IMR-90 (cell line): ENCODE measurements around the gene CDKL1. TPM values are rescaled to one million over a fixed set of nuclear protein-coding genes. Genes with fewer than 3 reads are reported as not detected.
A peak's percentile ranks its signal among the peaks of the same experiment; 100 is the strongest.

ENCODE experiments used
- ATAC-seq: fragments of 200-7000 bp; cut with Tn5 transposase; 2 replicates; pipeline ENCODE4 v1.9.1; 2020; ENCODE audit warnings: low read depth, mild to moderate bottlenecking, moderate library complexity
- BruUV-seq: library from RNA; stranded (reverse); fragments of 400-500 nt; replicated peaks from 2 replicates; lab custom pipeline; 2021; lab: Mats Ljungman, UMichigan
- CTCF ChIA-PET: fragments of 300-600 bp; formaldehyde crosslinking; extraction: SDS; loops from one replicate; lab custom pipeline; 2021; ENCODE audit warnings: antibody characterized with exemption; lab: Yijun Ruan, JAX
- POLR2A ChIA-PET: fragments of 300-600 bp; sonication (Branson Sonifier 250); formaldehyde crosslinking; loops from one replicate; lab custom pipeline; 2022; ENCODE audit warnings: antibody characterized with exemption; ENCODE audit not compliant: unreplicated experiment; lab: Charles Lee
- DNase-seq: peaks from one replicate; pipeline ENCODE4 v3.0.0; 2013
- H2AFZ ChIP-seq: replicated peaks from 2 replicates; pipeline ENCODE3; 2013; ENCODE audit warnings: low read length, mild to moderate bottlenecking; ENCODE audit not compliant: poor library complexity
- H2AK5ac ChIP-seq: 2 replicates; pipeline ENCODE4 v1.6.1; 2013; ENCODE audit warnings: low read depth, low read length, inconsistent platforms
- H2AK9ac ChIP-seq: replicated peaks from 2 replicates; pipeline ENCODE3; 2013; ENCODE audit warnings: mild to moderate bottlenecking, low read depth, low read length, moderate library complexity; ENCODE audit not compliant: poor library complexity
- H2BK120ac ChIP-seq: 2 replicates; pipeline ENCODE4 v1.6.1; 2013; ENCODE audit warnings: low read depth, low read length, inconsistent platforms
- H2BK15ac ChIP-seq: 3 replicates; pipeline ENCODE4 v1.6.1; 2013; ENCODE audit warnings: low read depth, low read length, inconsistent platforms
- H2BK20ac ChIP-seq: 2 replicates; pipeline ENCODE4 v1.6.1; 2013; ENCODE audit warnings: low read depth, mild to moderate bottlenecking, inconsistent platforms, low read length, moderate library complexity
- H2BK5ac ChIP-seq: 2 replicates; pipeline ENCODE4 v1.6.1; 2013; ENCODE audit warnings: mild to moderate bottlenecking, low read depth, low read length, inconsistent platforms; ENCODE audit not compliant: poor library complexity, severe bottlenecking
- H3K14ac ChIP-seq: replicated peaks from 2 replicates; pipeline ENCODE4 v1.6.1; 2013; ENCODE audit warnings: low read depth, low read length, inconsistent platforms
- H3K18ac ChIP-seq: 2 replicates; pipeline ENCODE4 v1.6.1; 2013; ENCODE audit warnings: low read depth, low read length, control low read depth
- H3K23ac ChIP-seq: 2 replicates; pipeline ENCODE4 v1.6.1; 2013; ENCODE audit warnings: low read depth, low read length, inconsistent platforms
- H3K27ac ChIP-seq: 2 replicates; pipeline ENCODE4 v1.5.1; 2013; ENCODE audit warnings: mild to moderate bottlenecking, control low read depth, low read length; ENCODE audit not compliant: insufficient read depth
- H3K27me3 ChIP-seq: 2 replicates; pipeline ENCODE4 v1.6.1; 2013; ENCODE audit warnings: low read length; ENCODE audit not compliant: control insufficient read depth, insufficient read depth
- H3K36me3 ChIP-seq: 2 replicates; pipeline ENCODE4 v1.6.1; 2013; ENCODE audit warnings: low read length, mixed read lengths; ENCODE audit not compliant: control insufficient read depth, insufficient read depth
- H3K4ac ChIP-seq: 2 replicates; pipeline ENCODE4 v1.6.1; 2013; ENCODE audit warnings: low read depth, low read length, inconsistent platforms
- H3K4me1 ChIP-seq: 2 replicates; pipeline ENCODE4 v1.6.1; 2013; ENCODE audit warnings: low read length, mixed read lengths; ENCODE audit not compliant: control insufficient read depth, insufficient read depth
- H3K4me2 ChIP-seq: 2 replicates; pipeline ENCODE4 v1.6.1; 2013; ENCODE audit warnings: low read depth, mild to moderate bottlenecking, control low read depth, low read length, moderate library complexity
- H3K4me3 ChIP-seq: 2 replicates; pipeline ENCODE4 v1.5.1; 2013; ENCODE audit warnings: low read depth, mild to moderate bottlenecking, control low read depth, low read length, moderate library complexity; ENCODE audit not compliant: insufficient read depth
- H3K56ac ChIP-seq: 2 replicates; pipeline ENCODE4 v1.6.1; 2013; ENCODE audit warnings: low read length, inconsistent platforms; ENCODE audit not compliant: insufficient read depth; ENCODE audit errors: extremely low read depth
- H3K79me1 ChIP-seq, 2 experiments: 2 replicates each; pipeline ENCODE4 v1.6.1; 2013; ENCODE audit warnings: low read length in 2 of 2, inconsistent platforms in 1 of 2, low read depth in 1 of 2
- H3K9ac ChIP-seq: 2 replicates; pipeline ENCODE4 v1.6.1; 2013; ENCODE audit warnings: low read depth, low read length, control low read depth
- H3K9me1 ChIP-seq: 2 replicates; pipeline ENCODE4 v1.6.1; 2013; ENCODE audit warnings: low read length, inconsistent platforms; ENCODE audit not compliant: insufficient read depth
- H3K9me3 ChIP-seq: 2 replicates; pipeline ENCODE4 v1.6.1; 2013; ENCODE audit warnings: low read length; ENCODE audit not compliant: control insufficient read depth, insufficient read depth
- H4K20me1 ChIP-seq: 2 replicates; pipeline ENCODE4 v1.6.1; 2013; ENCODE audit warnings: low read length, inconsistent platforms; ENCODE audit not compliant: insufficient read depth
- H4K5ac ChIP-seq: 2 replicates; pipeline ENCODE4 v1.6.1; 2013; ENCODE audit warnings: mild to moderate bottlenecking, low read depth, low read length, control low read depth
- H4K8ac ChIP-seq, 2 experiments: 2 replicates each; pipeline ENCODE4 v1.6.1; 2013; ENCODE audit warnings: low read depth in 2 of 2, low read length in 2 of 2, control low read depth in 1 of 2, inconsistent platforms in 1 of 2
- H4K91ac ChIP-seq: 2 replicates; pipeline ENCODE4 v1.6.1; 2013; ENCODE audit warnings: low read depth, low read length, inconsistent platforms; ENCODE audit not compliant: insufficient read depth
- BHLHE40 ChIP-seq: fragments of 150-350 bp; IDR thresholded peaks from 2 replicates; pipeline ENCODE4 v1.6.1; 2016; ENCODE audit warnings: mild to moderate bottlenecking, low read depth, low read length
- CEBPB ChIP-seq: IDR thresholded peaks from 2 replicates; pipeline ENCODE4 v1.6.1; 2012; ENCODE audit warnings: low read depth, low read length, improper control_type of control experiment
- CHD1 ChIP-seq: IDR thresholded peaks from 2 replicates; pipeline ENCODE4 v1.6.1; 2012; ENCODE audit warnings: low read depth, low read length, improper control_type of control experiment
- MAFK ChIP-seq: IDR thresholded peaks from 2 replicates; pipeline ENCODE4 v1.6.1; 2012; ENCODE audit warnings: low read depth, low read length, improper control_type of control experiment
- MXI1 ChIP-seq: IDR thresholded peaks from 2 replicates; pipeline ENCODE4 v1.6.1; 2012; ENCODE audit warnings: low read depth, mild to moderate bottlenecking, low read length, moderate library complexity, borderline replicate concordance
- NFE2L2 ChIP-seq: fragments of 150-350 bp; IDR thresholded peaks from 2 replicates; pipeline ENCODE4 v1.6.1; 2016; ENCODE audit warnings: low read depth, mild to moderate bottlenecking, low read length
- POLR2A ChIP-seq: IDR thresholded peaks from 2 replicates; pipeline ENCODE4 v1.6.1; 2012; ENCODE audit warnings: mild to moderate bottlenecking, low read depth, low read length
- RAD21 ChIP-seq: IDR thresholded peaks from 2 replicates; pipeline ENCODE4 v1.6.1; 2012; ENCODE audit warnings: low read length, improper control_type of control experiment
- RFX5 ChIP-seq: IDR thresholded peaks from 2 replicates; pipeline ENCODE4 v1.8.0; 2012; ENCODE audit warnings: low read depth, mild to moderate bottlenecking, low read length, moderate library complexity
- SMC3 ChIP-seq: fragments of 150-350 bp; IDR thresholded peaks from 2 replicates; pipeline ENCODE4 v1.6.1; 2016; ENCODE audit warnings: low read depth, mild to moderate bottlenecking, antibody characterized with exemption, low read length, moderate library complexity
- WGBS, 2 experiments: methylation state at CpG; one replicate each; pipeline versions ENCODE4 v1.1.5 to v1.1.7; 2013; ENCODE audit warnings: missing lambda C conversion rate in 2 of 2; ENCODE audit not compliant: insufficient read length in 1 of 2; ENCODE audit errors: extremely low coverage in 2 of 2; 5-methylcytosine and 5-hydroxymethylcytosine counted together
- dilution Hi-C: fragments of 300-500 bp; cut with HindIII; formaldehyde crosslinking; loops from one replicate; pipeline ENCODE4 v1.14.3; 2018; ENCODE audit warnings: low sequenced_read_pairs; ENCODE audit not compliant: unreplicated experiment
- in situ Hi-C: fragments of 300-500 bp; cut with MboI; formaldehyde crosslinking; loops from 3 replicates; pipeline ENCODE4 v1.14.3; 2019; ENCODE audit warnings: low sequenced_read_pairs, inconsistent platforms, mixed read lengths
- intact Hi-C: fragments of 100-400 bp; cut with micrococcal nuclease; formaldehyde crosslinking; loops from 2 replicates; pipeline ENCODE4 v1.10.0; 2022
- polyA plus RNA-seq, 3 experiments: library from polyadenylated mRNA; depleted of rRNA; stranded (reverse); fragments of >200 nt; gene quantifications; 2 replicates each; pipeline ENCODE4 v1.2.3, GENCODE V29; 2012; ENCODE audit warnings: low replicate concordance in 1 of 3
- total RNA-seq: library from RNA; depleted of rRNA; stranded (reverse); fragments of >200 nt; gene quantifications from 2 replicates; pipeline ENCODE4 v1.2.3, GENCODE V29; 2012
- TF ChIP-seq, protein P1 (sequence below): fragments of 150-350 bp; IDR thresholded peaks from 2 replicates; pipeline ENCODE4 v1.6.1; 2016; ENCODE audit warnings: low read depth, mild to moderate bottlenecking, low read length, moderate library complexity, borderline replicate concordance
- TF ChIP-seq, protein P2 (sequence below): fragments of 150-350 bp; IDR thresholded peaks from 2 replicates; pipeline ENCODE4 v1.6.1; 2017; ENCODE audit warnings: mild to moderate bottlenecking, antibody characterized with exemption, low read length, low read depth
- TF ChIP-seq, protein P3 (sequence below): conservative IDR thresholded peaks from 2 replicates; pipeline ENCODE4 v1.5.1; 2012; ENCODE audit warnings: mild to moderate bottlenecking, low read depth, low read length, improper control_type of control experiment

Gene CDKL1
- total and polyA plus RNA-seq, 2 of the 4 experiments (the other 2 are of a cell fraction): 1.9 to 3.8 TPM

DNA sequence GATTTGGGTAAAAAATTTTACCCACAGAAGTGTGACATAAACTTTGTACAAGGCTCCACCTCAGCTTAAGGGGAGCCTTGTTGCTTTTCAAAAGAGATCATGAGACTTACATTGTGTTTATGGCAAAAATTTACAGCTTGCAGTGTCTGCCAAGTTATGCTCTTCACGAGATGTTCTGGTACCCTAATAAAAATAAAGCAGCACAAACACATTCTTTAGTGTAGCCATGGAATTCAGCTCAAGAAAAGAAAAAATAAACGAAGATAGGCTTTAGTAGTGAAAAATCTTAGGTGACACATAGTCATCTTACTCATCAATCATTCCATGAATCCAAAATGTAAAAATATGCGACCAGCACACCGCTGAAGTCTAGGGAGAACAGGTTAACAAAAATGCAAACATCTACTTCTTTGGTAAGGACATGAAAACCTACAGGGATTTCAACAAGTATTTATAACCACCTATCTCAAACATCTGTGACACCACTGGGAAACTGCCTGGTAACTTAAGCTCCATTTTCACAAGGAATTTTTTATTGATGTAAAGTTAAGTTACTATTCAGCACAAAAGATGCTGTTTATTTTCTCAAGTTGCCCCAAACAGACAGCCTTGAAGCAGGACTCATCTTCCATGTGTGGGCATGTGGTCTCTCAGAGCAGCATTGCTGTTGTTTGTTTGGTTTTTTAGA is 51.7 kb downstream of the CDKL1 start:
- Histone ChIP-seq H3K4me1 (peaks cover 22% of the 10 kb centered on the region), H3K4me3 (no peak overlapping the region), H2AK5ac (peak overlapping the region; percentile 54), H3K9ac (peak overlapping the region; percentile 18; the same call in 1 of the 2 replicates), H3K14ac (peak overlapping the region; percentile 30), H3K79me1 (peaks cover 0 to 20% of the 10 kb centered on the region in 2 experiments; a peak in 1 of 4 replicates), H4K8ac (peak overlapping the region in 1 of 2 experiments; percentile 92; a peak in 1 of 4 replicates), H2BK20ac (peak overlapping the region; percentile 97), H2BK15ac (peak overlapping the region; percentile 64; the same call in 2 of the 3 replicates), H3K56ac (peak overlapping the region; percentile 70; the same call in 1 of the 2 replicates), H3K23ac (peak overlapping the region; percentile 97; the same call in 1 of the 2 replicates), H3K4me2 (peak overlapping the region; percentile 29), H2AFZ (no peak overlapping the region), H4K91ac (peak overlapping the region; percentile 95), H3K27me3 (no peaks in the 10 kb centered on the region), H3K9me3 (no peaks in the 10 kb centered on the region), H3K4ac (peak overlapping the region; percentile 97), H2BK5ac (peak overlapping the region; percentile 45), H2AK9ac (no peak overlapping the region), H3K27ac (peak overlapping the region; percentile 77), H2BK120ac (peak overlapping the region; percentile 97), H3K36me3 (no peaks in the 10 kb centered on the region), H3K9me1 (peaks cover 13% of the 10 kb centered on the region), H3K18ac (peak overlapping the region; percentile 74), H4K20me1 (no peaks in the 10 kb centered on the region), H4K5ac (peak overlapping the region; percentile 60)
- no TSS peak for BruUV-seq
- peak; percentile 57 for DNase-seq
- CTCF ChIA-PET: interaction anchor here (0.5 to 1.8 kb wide), 3 partner anchors 13 to 58 kb away, joined by 3 to 6 read pairs (median 4); no protein-coding TSS in a partner anchor
- ATAC-seq: peak; percentile 56
- in situ Hi-C loops (no loop called here), dilution Hi-C loops (no loop called here), intact Hi-C loops (loop anchor here (2.0 kb wide), 1 partner anchor 52 kb away; the partner anchor contains the start of gene CDKL1)
- POLR2A ChIA-PET: interaction anchor here (0.8 kb wide), 1 partner anchor 9 kb away, joined by 9 read pairs; no protein-coding TSS in a partner anchor
- no CpG with 5 or more reads among the region's 4 CpGs for WGBS, 2 experiments
- TF ChIP-seq BHLHE40 (peak; percentile 65; the same call in 1 of the 2 replicates), CEBPB (no peak), CHD1 (no peak), NFE2L2 (no peak), POLR2A (no peak), RAD21 (no peak), MXI1 (no peak), RFX5 (peak; percentile 87), MAFK (no peak), SMC3 (no peak)
- TF ChIP-seq, protein P1, sequence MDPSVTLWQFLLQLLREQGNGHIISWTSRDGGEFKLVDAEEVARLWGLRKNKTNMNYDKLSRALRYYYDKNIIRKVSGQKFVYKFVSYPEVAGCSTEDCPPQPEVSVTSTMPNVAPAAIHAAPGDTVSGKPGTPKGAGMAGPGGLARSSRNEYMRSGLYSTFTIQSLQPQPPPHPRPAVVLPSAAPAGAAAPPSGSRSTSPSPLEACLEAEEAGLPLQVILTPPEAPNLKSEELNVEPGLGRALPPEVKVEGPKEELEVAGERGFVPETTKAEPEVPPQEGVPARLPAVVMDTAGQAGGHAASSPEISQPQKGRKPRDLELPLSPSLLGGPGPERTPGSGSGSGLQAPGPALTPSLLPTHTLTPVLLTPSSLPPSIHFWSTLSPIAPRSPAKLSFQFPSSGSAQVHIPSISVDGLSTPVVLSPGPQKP: no peak
- TF ChIP-seq, protein P2, sequence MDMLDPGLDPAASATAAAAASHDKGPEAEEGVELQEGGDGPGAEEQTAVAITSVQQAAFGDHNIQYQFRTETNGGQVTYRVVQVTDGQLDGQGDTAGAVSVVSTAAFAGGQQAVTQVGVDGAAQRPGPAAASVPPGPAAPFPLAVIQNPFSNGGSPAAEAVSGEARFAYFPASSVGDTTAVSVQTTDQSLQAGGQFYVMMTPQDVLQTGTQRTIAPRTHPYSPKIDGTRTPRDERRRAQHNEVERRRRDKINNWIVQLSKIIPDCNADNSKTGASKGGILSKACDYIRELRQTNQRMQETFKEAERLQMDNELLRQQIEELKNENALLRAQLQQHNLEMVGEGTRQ: no peak
- TF ChIP-seq, protein P3, sequence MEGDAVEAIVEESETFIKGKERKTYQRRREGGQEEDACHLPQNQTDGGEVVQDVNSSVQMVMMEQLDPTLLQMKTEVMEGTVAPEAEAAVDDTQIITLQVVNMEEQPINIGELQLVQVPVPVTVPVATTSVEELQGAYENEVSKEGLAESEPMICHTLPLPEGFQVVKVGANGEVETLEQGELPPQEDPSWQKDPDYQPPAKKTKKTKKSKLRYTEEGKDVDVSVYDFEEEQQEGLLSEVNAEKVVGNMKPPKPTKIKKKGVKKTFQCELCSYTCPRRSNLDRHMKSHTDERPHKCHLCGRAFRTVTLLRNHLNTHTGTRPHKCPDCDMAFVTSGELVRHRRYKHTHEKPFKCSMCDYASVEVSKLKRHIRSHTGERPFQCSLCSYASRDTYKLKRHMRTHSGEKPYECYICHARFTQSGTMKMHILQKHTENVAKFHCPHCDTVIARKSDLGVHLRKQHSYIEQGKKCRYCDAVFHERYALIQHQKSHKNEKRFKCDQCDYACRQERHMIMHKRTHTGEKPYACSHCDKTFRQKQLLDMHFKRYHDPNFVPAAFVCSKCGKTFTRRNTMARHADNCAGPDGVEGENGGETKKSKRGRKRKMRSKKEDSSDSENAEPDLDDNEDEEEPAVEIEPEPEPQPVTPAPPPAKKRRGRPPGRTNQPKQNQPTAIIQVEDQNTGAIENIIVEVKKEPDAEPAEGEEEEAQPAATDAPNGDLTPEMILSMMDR: no peak
